ENCODE data around the gene MUC6.

- TF ChIP-seq CEBPB (IDR thresholded peaks at IDR 0.05) (no peak), REST (IDR thresholded peaks at IDR 0.05; ENCODE audit: low read depth) (no peak), TCF12 (IDR thresholded peaks at IDR 0.05; ENCODE audit: low read depth) (no peak), TEAD4 (IDR thresholded peaks at IDR 0.05) (no peak), YY1 (IDR thresholded peaks at IDR 0.05; ENCODE audit: low read depth) (no peak), RAD21 (IDR thresholded peaks at IDR 0.05; ENCODE audit: low read depth) (no peak), USF1 (IDR thresholded peaks at IDR 0.05) (no peak), EGR1 (IDR thresholded peaks at IDR 0.05) (no peak), MAX (IDR thresholded peaks at IDR 0.05) (no peak), ZBTB7A (IDR thresholded peaks at IDR 0.05; ENCODE audit: low read depth) (no peak)
Measured at GRCh38 chr11:1085440-1086170, 49.1 kb upstream of the MUC6 start.

Measured in Ishikawa (cell line).